Choroid plexus epithelial cell (primary cell): Measurements from ENCODE around the gene FRMD7.
A peak's percentile ranks its signal among the peaks of the same experiment; 100 is the strongest.
"Not testable (repeated sequence)": the region's sequence is repeated elsewhere in the genome, so short reads cannot be mapped to it uniquely, and the experiment has no call there.

Experiments
- DNase-seq: peaks from one replicate; pipeline ENCODE4 v3.0.0-alpha.2; 2010; ENCODE audit warnings: low read depth
- H3K4me3 ChIP-seq: 2 replicates; pipeline ENCODE4 v1.5.1; 2011; ENCODE audit warnings: low read depth, mild to moderate bottlenecking, control low read depth, low read length, moderate library complexity
- CTCF ChIP-seq: conservative IDR thresholded peaks from 2 replicates; pipeline ENCODE4 v1.5.1; 2011; ENCODE audit warnings: low read depth, mild to moderate bottlenecking, control low read depth, inconsistent platforms, low read length, moderate library complexity

Gene FRMD7

GRCh38 chrX:132101206-132101605 is 26.6 kb downstream of the FRMD7 start:
- DNase-seq: no peak
- no peak for TF ChIP-seq CTCF
- H3K4me3 ChIP-seq: no peak overlapping the region

GRCh38 chrX:132098704-132099103 is 29.1 kb downstream of the FRMD7 start:
- not testable (repeated sequence) for DNase-seq, H3K4me3 ChIP-seq

GRCh38 chrX:132094164-132094563 is 33.7 kb downstream of the FRMD7 start:
- no peak overlapping the region for H3K4me3 ChIP-seq
- no peak for TF ChIP-seq CTCF
- DNase-seq: no peak

- no peak for DNase-seq
- no peak overlapping the region for H3K4me3 ChIP-seq
- TF ChIP-seq CTCF: no peak
Observed at GRCh38 chrX:132093239-132093860, 34.5 kb downstream of the FRMD7 start.

- peak; percentile 87 for DNase-seq
- H3K4me3 ChIP-seq: no peak overlapping the region
- peak; percentile 83 for TF ChIP-seq CTCF
Observed at GRCh38 chrX:132092439-132093065, 35.3 kb downstream of the FRMD7 start.

- DNase-seq: no peak
- TF ChIP-seq CTCF: no peak
Observed at GRCh38 chrX:132090403-132091159, 37.2 kb downstream of the FRMD7 start.

GRCh38 chrX:132088864-132089263 is 39.0 kb downstream of the FRMD7 start:
- no peak for DNase-seq
- H3K4me3 ChIP-seq: no peak overlapping the region
- no peak for TF ChIP-seq CTCF

More at GRCh38 chrX:132090403-132091159, 37.2 kb downstream of the FRMD7 start:
- H3K4me3 ChIP-seq: no peak overlapping the region
